Lower lobe of right lung (tissue), 2 donors: ENCODE measurements around the gene TENM4. TPM values are rescaled to one million over a fixed set of nuclear protein-coding genes. Genes with fewer than 3 reads are reported as not detected.

ENCODE experiments used
- ATAC-seq, 2 donors: fragments of 200-7000 bp; cut with Tn5 transposase; one replicate each; pipeline ENCODE4 v1.9.1; 2020 to 2022; ENCODE audit warnings: mild to moderate bottlenecking in 2 of 2, moderate library complexity in 2 of 2
- DNase-seq: peaks from one replicate; pipeline ENCODE4 v3.0.0-alpha.2; 2020
- H3K27ac ChIP-seq: fragments of 200-600 bp; one replicate; pipeline ENCODE4 v1.8.0; 2022
- H3K27me3 ChIP-seq: fragments of 200-600 bp; one replicate; pipeline ENCODE4 v1.8.0; 2022; ENCODE audit warnings: low read depth
- H3K36me3 ChIP-seq: fragments of 200-600 bp; one replicate; pipeline ENCODE4 v1.8.0; 2022; ENCODE audit warnings: mild to moderate bottlenecking
- H3K4me1 ChIP-seq: fragments of 200-600 bp; one replicate; pipeline ENCODE4 v1.8.0; 2022
- H3K4me3 ChIP-seq: fragments of 200-600 bp; one replicate; pipeline ENCODE4 v1.8.0; 2022; ENCODE audit warnings: mild to moderate bottlenecking
- H3K9me3 ChIP-seq: fragments of 200-600 bp; one replicate; pipeline ENCODE4 v1.8.0; 2022
- CTCF ChIP-seq: fragments of 200-600 bp; IDR thresholded peaks from one replicate; pipeline ENCODE4 v1.8.0; 2022; ENCODE audit warnings: antibody characterized with exemption, mild to moderate bottlenecking
- intact Hi-C: fragments of 100-400 bp; cut with DNase I; formaldehyde crosslinking; loops from one replicate; pipeline ENCODE4 v1.11.0; 2022
- total RNA-seq: library from RNA; stranded (reverse); fragmentation: NEBNext Ultra II Directional; extraction: Animal tissue kit (Norgen Biotek cat#: 25700); gene quantifications from one replicate; pipeline ENCODE4 v1.2.1, GENCODE V29; 2021
- donor health status: DM: no; HTN: yes; CAD: no; lungs with severe emphysema.

Gene TENM4
- total RNA-seq, 1 donor from 2014 or later, result 1.1 TPM

DNA sequence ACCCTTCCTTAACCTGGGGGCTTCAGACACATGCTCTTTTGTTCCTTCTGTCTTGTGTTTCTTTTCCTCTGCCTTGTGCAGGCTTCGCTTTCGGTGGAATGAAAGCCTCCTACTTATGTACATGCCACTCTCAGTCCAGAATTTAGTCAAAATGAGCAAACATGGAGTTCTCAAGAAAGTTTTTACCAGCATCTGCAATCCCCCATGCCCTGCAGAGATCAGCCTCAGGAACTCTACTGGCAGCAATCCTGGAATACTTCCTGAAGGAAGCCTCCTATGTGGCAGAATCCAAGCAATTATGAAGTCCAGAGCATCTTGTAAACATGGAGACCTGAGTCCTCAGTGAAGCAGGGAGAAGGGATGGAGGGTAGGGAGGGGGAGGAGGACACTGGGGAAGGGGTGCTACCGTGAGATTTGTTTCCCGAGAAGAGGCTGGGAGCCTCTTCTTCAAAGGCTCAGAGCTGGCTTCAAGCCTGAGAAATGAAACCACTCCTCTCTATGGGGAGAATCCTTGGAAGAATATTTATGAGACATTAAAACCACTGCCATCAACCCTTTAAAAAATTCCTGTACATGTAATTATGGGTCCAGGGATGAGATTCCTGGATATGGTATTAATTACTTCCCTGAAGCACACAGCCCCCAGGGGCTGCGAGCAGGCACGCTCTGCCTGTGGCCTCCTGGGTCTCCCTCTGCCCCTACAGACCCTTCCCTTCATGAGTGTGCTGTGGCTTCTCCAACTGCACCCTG, 58.4 kb downstream of the TENM4 start:
- ATAC-seq, result no peak

DNA sequence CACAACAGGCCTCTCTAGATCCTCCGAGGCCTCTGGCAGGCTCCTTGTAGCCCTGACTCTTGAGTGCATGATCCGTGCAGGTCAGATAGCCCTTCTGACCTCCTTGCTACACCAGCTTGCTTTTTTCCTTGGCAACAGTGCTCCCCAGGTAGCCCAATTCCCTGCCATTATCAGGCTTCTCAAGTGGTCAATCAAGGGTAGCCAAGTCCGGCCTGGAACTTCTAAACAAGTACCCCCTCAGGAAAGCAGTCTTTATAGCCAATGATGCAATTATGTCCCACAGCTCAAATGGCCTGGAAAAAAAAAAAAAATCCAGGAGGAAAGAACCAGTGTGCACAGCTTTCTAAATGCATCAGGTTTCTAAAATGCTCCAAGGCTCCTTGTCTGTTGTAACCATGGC, 59.8 kb downstream of the TENM4 start:
- DNase-seq, result no peak
- H3K27me3 ChIP-seq, result no peaks in the 10 kb centered on the region
- H3K4me1 ChIP-seq, result no peaks in the 10 kb centered on the region
- no peaks in the 10 kb centered on the region for H3K9me3 ChIP-seq
- no peak overlapping the region for H3K27ac ChIP-seq
- H3K4me3 ChIP-seq, result no peak overlapping the region
- ATAC-seq, result no peak
- TF ChIP-seq CTCF, result no peak
- H3K36me3 ChIP-seq, result no peaks in the 10 kb centered on the region
- intact Hi-C loops, result no loop called here

More for the DNA sequence above, 58.4 kb downstream of the TENM4 start:
- Histone ChIP-seq H3K9me3 (no peaks in the 10 kb centered on the region), H3K4me3 (no peak overlapping the region), H3K27ac (no peak overlapping the region), H3K36me3 (no peaks in the 10 kb centered on the region), H3K27me3 (no peaks in the 10 kb centered on the region), H3K4me1 (no peaks in the 10 kb centered on the region)
- intact Hi-C loops, result no loop called here
- TF ChIP-seq CTCF, result no peak
- no peak for DNase-seq

- ATAC-seq, result no peak
- H3K4me3 ChIP-seq, result no peak overlapping the region
- H3K9me3 ChIP-seq, result no peaks in the 10 kb centered on the region
- H3K27me3 ChIP-seq, result no peaks in the 10 kb centered on the region
- DNase-seq, result no peak
- TF ChIP-seq CTCF, result no peak
- intact Hi-C loops, result no loop called here
- no peaks in the 10 kb centered on the region for H3K36me3 ChIP-seq
- no peak overlapping the region for H3K27ac ChIP-seq
- no peaks in the 10 kb centered on the region for H3K4me1 ChIP-seq
Measured at GRCh38 chr11:79377406-79377805, 63.4 kb downstream of the TENM4 start.

- TF ChIP-seq CTCF, result no peak
- Histone ChIP-seq H3K4me3 (no peak overlapping the region), H3K4me1 (no peaks in the 10 kb centered on the region), H3K27ac (no peak overlapping the region), H3K36me3 (no peaks in the 10 kb centered on the region), H3K27me3 (no peaks in the 10 kb centered on the region), H3K9me3 (no peaks in the 10 kb centered on the region)
- intact Hi-C loops, result no loop called here
- ATAC-seq, result no peak
- DNase-seq, result no peak
Measured at GRCh38 chr11:79375818-79376550, 64.8 kb downstream of the TENM4 start.

DNA sequence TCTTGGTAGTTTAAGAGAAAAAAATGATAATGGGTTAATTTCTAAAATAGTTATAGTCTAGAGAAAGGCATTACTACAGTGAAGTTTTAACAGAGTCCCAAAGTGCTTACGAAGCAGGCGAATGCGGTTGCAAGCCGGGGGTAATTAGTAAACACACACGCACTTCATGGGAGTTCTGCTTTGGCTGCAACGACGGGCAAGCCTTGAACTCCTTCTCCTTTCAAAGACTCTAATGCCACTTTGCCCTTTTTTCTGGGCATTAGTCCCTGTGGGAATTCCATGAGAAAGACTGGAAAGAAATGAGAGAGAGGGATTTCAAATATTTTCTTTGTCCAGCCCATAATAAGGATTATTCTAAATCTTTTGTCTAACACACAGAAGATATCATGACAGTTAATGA, 66.1 kb downstream of the TENM4 start:
- no peak for TF ChIP-seq CTCF
- H3K27me3 ChIP-seq, result no peaks in the 10 kb centered on the region
- ATAC-seq, result no peak

More for the DNA sequence above, 66.1 kb downstream of the TENM4 start:
- no peaks in the 10 kb centered on the region for H3K9me3 ChIP-seq
- H3K4me1 ChIP-seq, result no peaks in the 10 kb centered on the region
- no peak for DNase-seq
- H3K4me3 ChIP-seq, result no peak overlapping the region
- H3K27ac ChIP-seq, result no peak overlapping the region
- no peaks in the 10 kb centered on the region for H3K36me3 ChIP-seq
- intact Hi-C loops, result no loop called here
